GM21360 (cell line): ENCODE data around the gene SEPTIN7.
"Not testable (repeated sequence)": the region's sequence is repeated elsewhere in the genome, so short reads cannot be mapped to it uniquely, and the experiment has no call there.

ENCODE experiments used
- ATAC-seq: cut with Tn5 transposase; IDR thresholded peaks from one replicate; pipeline ENCODE4 v1.9.1; 2021; ENCODE audit warnings: mild to moderate bottlenecking, moderate library complexity; ENCODE audit not compliant: unreplicated experiment

Gene SEPTIN7

DNA sequence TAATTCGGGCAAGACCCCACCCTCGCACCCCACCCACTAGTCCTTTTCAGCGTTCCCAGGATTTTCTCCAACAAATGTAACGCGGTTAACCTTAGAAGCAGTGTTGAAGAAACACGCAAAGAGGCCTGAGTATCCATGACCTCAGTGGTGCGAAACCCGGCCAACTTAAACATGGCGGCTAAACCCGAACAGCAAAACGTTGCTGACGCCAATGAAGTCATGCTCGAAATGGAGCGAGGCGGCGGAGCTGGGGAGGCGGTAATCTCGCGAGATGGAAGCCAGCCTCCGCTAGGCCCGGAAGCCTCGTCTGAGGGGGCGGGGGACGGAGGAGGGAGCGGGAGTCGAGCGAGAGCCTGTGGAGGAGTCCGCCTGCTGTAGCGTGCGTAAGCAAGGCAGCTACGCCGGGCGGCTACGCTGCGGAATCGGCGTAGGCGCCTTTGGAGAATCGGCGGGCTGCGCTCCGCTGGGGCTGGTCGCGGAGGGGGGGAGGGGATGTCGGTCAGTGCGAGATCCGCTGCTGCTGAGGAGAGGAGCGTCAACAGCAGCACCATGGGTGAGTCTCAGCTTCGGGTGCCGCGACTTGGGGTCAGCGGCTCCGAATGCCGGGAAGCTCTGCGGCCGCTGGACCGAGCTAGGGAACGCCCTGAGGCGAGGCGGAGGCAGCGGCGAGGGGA is at the start of gene SEPTIN7:
Gene SEPTIN7 (plus strand): TSS at position 340 of the 674 bp plus-strand sequence. CDS start 153 bp downstream, at position 493.
- peak; percentile 83 for ATAC-seq

- ATAC-seq = no peak
These were observed 48.1 kb upstream of the SEPTIN7 start for GRCh38 chr7:35752742-35753141.

DNA sequence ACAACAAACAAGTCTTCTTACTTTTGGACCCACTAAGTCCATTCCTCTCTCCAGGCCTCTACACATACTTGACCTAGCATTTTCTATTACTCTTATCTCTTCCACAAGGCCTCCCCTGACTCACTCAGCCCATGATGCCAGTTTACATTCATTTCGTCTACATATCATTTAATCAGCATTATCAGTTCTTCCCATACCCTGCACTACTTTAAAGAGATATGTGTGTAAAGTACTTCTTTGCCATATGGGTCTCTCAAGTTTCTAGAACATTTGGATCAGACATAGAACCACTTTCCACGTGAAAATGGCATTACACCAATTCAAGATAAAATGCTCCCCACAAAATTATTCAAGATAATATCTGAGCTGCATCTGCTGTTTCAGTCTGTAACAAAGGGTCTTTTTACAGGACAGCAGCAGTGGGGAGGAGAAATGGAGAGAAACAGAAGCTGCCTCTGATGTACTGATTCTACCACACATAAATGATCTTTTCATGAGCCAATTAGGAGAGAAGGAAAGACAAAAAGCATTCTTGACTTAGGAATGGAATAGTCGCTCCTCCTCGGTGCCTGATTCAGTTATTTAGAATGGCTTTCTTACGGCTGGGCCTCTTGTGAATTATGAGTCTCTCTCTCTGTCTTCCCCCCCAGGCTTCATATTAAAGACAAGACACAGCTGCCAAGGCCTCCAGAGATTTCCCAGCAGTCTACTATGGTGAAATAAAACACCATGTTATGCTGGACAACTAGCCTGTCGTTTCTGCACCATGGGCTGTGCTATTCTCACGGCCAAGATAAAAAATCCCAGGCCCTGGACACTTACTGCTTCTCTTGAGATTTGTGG is 46.9 kb upstream of the SEPTIN7 start:
- ATAC-seq = no peak

DNA sequence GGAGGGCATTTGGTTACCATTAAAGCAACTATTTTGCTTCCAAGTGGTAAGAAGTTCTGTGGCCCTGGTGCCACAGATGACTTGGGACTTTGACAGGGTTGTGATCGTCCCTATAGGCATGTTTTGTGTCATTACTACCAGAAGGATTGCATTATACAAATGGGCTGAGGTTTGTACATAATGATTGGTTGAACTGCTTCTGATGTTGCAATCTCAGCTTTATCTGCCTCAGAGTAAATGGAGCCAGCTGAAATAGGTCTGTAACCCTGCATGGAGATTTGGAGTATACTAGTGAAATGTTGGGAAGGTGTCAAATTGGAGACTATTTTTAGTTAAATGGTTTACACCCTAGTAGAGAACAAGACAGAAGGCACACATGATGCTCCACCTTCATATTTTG is 46.1 kb upstream of the SEPTIN7 start:
- no peak for ATAC-seq

GRCh38 chr7:35755711-35756110 is 45.1 kb upstream of the SEPTIN7 start:
- ATAC-seq = no peak

- ATAC-seq = not testable (repeated sequence)
These were observed 44.4 kb upstream of the SEPTIN7 start for GRCh38 chr7:35756453-35756852.

- ATAC-seq = no peak
These were observed 43.3 kb upstream of the SEPTIN7 start for GRCh38 chr7:35757574-35757973.

- ATAC-seq = no peak
These were observed 42.4 kb upstream of the SEPTIN7 start for GRCh38 chr7:35758421-35758820.

DNA sequence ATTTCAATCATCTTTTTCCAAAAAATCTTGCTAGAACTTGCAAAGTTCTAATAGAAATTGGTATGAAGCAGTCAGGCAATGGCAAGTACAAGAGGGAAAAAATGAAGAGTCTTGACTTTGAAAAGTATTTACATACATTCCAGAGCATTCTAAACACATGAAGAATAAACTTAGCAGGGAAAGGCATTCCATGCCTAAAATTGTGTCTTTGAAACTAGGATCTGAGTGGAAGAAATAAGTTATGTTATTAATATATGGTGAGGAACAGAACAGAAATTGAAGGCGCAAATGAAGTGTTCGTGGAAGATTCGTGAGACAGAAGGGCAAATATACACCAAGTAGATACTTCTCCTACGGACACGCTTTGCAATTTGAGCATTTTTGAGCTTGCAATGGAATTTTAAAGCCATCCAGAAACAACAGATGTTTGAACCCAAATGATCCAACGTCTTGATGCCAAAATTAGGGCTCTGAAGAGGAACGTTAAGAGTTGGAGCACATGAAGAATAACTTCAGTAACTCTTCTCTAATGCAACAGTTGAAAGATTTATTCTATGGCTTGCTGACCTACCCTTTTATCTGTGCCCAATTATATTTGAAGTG is 40.6 kb upstream of the SEPTIN7 start:
- no peak for ATAC-seq

GRCh38 chr7:35761871-35762677 is 38.8 kb upstream of the SEPTIN7 start:
- ATAC-seq = no peak

- no peak for ATAC-seq
These were observed 38.1 kb upstream of the SEPTIN7 start for GRCh38 chr7:35762781-35763180.

- no peak for ATAC-seq
These were observed 32.5 kb upstream of the SEPTIN7 start for GRCh38 chr7:35768346-35768745.

DNA sequence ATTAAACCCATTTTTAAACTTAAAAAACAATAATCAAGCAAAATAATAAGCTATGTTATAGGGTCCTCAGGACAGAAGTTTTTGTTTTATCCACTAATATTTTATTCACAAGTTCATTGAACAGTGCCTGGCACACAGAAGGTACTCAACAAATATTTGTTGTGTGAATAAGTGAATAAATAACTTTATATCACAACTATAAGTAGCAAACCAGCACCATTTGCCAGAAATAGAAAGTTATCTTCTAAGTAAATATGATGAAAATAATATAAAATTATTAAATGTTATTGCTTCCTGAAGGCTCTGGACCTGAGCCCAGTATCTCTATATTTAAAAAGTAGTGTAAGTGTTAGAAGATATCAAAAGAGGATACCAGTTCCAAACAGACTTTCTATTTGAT is 29.1 kb upstream of the SEPTIN7 start:
- ATAC-seq = no peak

GRCh38 chr7:35773994-35774393 is 26.9 kb upstream of the SEPTIN7 start:
- no peak for ATAC-seq

GRCh38 chr7:35776686-35777085 is 24.2 kb upstream of the SEPTIN7 start:
- no peak for ATAC-seq

DNA sequence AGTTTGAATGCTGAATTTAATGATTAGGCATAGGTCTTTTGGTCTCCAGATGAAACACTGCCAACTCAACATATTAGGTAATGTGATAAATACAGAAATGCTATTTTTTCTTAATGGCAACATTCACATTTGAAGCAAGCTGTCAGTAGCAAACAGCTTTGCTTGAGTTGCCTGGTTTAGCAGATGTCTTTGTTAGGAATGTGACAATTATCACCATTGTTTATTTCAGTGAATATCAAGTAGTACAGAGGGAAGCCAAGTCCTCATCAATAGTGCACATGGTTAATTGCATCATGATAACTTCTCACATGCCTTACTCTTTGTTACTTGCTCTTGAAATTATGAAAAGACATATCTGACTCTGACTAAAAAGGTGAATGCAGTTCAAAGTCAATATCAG is 23.7 kb upstream of the SEPTIN7 start:
- no peak for ATAC-seq

GRCh38 chr7:35780070-35780469 is 20.8 kb upstream of the SEPTIN7 start:
- no peak for ATAC-seq

GRCh38 chr7:35781200-35781701 is 19.6 kb upstream of the SEPTIN7 start:
- ATAC-seq = no peak

DNA sequence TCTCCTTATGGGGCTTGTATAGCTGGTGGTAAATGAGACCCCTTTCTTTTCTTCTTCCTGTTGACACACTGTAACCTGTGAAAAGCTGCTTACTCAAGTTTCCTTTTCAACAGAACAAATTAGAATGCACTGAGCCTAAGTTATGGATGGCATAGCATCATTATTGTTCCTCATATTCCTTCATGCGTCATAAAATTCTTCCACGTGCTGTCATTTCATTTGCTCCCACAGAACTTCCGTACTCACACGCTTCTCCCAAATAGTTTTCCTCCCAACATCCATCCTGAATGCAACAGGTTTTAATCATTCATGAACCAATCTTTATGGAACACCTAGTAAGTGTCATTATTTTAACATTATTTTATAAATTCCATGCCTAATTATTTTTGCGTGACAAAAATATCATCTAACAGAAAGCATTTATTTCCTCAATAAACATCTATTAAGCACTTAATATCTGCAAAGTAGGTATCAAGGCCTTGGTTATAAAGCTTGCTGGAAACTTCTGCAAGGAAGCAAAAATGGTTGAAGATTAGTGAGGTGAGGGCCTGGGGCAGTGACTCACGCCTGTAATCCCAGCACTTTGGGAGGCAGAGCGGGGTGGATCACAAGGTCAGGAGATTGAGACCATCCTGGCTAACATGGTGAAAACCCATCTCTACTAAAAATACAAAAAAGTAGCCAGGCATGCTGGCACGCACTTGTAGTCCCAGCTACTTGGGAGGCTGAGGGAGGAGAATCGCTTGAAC is 18.9 kb upstream of the SEPTIN7 start:
- ATAC-seq = no peak

DNA sequence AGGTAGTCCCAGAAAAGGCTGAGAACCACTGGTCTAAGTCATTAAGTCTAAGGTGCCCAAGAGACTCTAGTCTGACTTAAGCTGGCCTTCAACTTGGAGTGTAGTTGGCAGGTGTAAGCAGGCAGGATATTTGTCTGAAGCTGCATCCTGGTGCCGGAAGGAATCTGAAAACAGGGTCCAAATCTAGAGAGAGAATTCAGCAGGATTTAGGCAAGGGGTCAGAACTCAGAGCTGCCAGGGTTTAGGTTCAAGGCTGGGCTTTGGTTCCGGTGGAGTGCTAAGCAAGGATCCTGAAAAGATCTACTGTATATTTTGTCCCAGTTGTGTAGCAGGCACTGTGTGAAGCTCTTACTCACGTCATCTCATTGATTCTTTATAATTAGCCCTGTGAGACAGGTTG is 16.5 kb upstream of the SEPTIN7 start:
- no peak for ATAC-seq
